HUES64 (cell line): ENCODE measurements around the gene ATP6V0A4.

Source experiments
- H3K27ac ChIP-seq: 2 replicates; pipeline ENCODE4 v1.7.0; 2013; ENCODE audit warnings: low read depth, low read length, inconsistent platforms
- H3K27me3 ChIP-seq: 2 replicates; pipeline ENCODE4 v1.6.1; 2013; ENCODE audit warnings: mild to moderate bottlenecking, low read length; ENCODE audit not compliant: insufficient read depth
- H3K36me3 ChIP-seq: 2 replicates; pipeline ENCODE4 v1.6.1; 2013; ENCODE audit warnings: mild to moderate bottlenecking, low read length; ENCODE audit not compliant: insufficient read depth
- H3K4me1 ChIP-seq: 2 replicates; pipeline ENCODE4 v1.6.1; 2013; ENCODE audit warnings: mild to moderate bottlenecking, low read length, moderate library complexity; ENCODE audit not compliant: insufficient read depth
- H3K4me3 ChIP-seq: 2 replicates; pipeline ENCODE4 v1.5.1; 2013; ENCODE audit warnings: mild to moderate bottlenecking, low read length, moderate library complexity
- H3K9ac ChIP-seq: 2 replicates; pipeline ENCODE4 v1.6.1; 2013; ENCODE audit warnings: mild to moderate bottlenecking, low read depth, low read length
- H3K9me3 ChIP-seq: 2 replicates; pipeline ENCODE4 v1.6.1; 2013; ENCODE audit warnings: low read depth, low read length; ENCODE audit not compliant: insufficient read depth
- WGBS: fragments of 150-250, 120-280 bp; methylation state at CpG from one replicate; pipeline ENCODE4 v1.1.7; 2013; ENCODE audit warnings: missing lambda C conversion rate; 5-methylcytosine and 5-hydroxymethylcytosine counted together

Gene ATP6V0A4

DNA sequence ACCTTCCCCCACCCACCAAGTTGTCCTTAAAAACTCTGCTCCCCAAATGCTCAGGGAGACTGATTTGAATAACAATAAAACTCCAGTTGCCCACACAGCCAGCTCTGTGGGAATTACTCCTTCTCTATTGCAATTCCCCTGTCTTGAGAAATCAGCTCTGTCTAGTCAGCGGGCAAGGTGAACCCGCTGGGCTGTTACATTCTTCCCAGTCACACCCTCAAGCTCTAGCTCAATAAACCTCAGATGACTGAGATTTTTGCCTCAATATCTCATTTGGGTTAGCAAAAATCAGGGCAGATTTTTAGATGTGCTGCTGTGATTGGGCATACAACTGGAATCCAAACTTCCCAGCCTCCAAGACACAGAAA is 129.8 kb downstream of the ATP6V0A4 start:
- no peaks in the 10 kb centered on the region for H3K9me3 ChIP-seq
- no peaks in the 10 kb centered on the region for H3K27me3 ChIP-seq
- H3K9ac ChIP-seq = no peak overlapping the region
- H3K36me3 ChIP-seq = no peaks in the 10 kb centered on the region
- peak overlapping the region; percentile 76; the same call in 1 of the 2 replicates for H3K27ac ChIP-seq
- WGBS = 47% methylated on average over 2 of the region's 2 CpGs
- peaks cover 37% of the 10 kb centered on the region for H3K4me1 ChIP-seq
- peak overlapping the region; percentile 4; the same call in 1 of the 2 replicates for H3K4me3 ChIP-seq

DNA sequence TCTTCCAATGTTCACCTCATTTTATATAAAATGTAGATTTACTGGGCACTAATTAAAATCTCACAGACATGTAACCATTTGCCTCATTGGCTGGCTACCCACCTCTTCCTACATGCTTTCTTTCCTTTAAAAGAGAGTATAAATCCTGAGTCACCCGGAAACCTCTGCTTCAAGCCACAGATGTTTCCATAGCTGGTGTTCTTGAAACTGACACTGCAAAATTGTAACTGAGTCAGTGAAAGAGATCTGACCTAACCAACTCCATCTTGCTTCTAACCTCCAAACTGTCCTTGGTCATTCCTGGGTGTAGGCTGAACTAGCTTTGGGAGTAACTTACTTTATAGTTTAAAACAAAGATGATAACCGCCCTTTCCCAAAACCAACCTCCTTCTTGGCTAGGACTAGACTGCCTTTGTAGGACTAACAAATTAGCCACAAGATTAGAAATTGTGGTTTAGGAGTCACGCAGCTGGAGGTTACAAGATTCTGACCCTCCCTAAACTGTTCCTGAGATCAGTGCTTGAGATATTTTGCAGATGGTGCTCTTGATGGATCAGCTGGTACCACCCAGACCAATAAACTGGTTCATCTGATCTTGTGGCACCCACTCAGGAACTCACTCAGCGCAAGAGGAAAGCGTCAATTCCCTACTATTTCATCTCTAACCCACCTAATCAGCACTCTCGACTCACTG is 130.3 kb downstream of the ATP6V0A4 start:
- Histone ChIP-seq H3K4me1 (peaks cover 42% of the 10 kb centered on the region), H3K27ac (no peak overlapping the region; the same call in 1 of the 2 replicates), H3K27me3 (no peaks in the 10 kb centered on the region), H3K4me3 (peak overlapping the region; percentile 4; the same call in 1 of the 2 replicates), H3K9me3 (no peaks in the 10 kb centered on the region), H3K9ac (no peak overlapping the region), H3K36me3 (no peaks in the 10 kb centered on the region)
- WGBS = 86% methylated on average over 5 of the region's 6 CpGs

DNA sequence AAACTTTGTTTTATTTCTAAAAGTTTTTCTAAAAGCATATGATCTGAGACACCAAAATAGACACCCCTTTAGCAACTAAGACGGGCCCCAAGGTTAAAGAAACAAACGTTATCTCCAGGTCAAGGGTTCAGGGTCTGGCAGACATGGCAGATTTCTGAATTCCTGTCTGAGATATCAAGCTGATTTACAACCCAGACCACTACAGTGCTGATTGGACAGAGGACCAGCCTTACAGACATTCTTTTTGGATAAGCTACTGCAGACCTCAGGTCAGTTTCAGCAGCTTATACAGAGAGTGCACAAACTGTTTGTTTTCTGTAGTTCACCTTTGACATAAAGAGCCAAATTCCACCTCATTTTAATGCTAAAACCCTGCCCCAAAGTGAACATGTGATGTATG is 131.6 kb downstream of the ATP6V0A4 start:
- Histone ChIP-seq H3K27me3 (no peaks in the 10 kb centered on the region), H3K4me3 (no peak overlapping the region), H3K4me1 (peaks cover 53% of the 10 kb centered on the region), H3K9ac (no peak overlapping the region), H3K27ac (no peak overlapping the region), H3K36me3 (no peaks in the 10 kb centered on the region), H3K9me3 (no peaks in the 10 kb centered on the region)
- 82% methylated on average over 2 of the region's 2 CpGs for WGBS

DNA sequence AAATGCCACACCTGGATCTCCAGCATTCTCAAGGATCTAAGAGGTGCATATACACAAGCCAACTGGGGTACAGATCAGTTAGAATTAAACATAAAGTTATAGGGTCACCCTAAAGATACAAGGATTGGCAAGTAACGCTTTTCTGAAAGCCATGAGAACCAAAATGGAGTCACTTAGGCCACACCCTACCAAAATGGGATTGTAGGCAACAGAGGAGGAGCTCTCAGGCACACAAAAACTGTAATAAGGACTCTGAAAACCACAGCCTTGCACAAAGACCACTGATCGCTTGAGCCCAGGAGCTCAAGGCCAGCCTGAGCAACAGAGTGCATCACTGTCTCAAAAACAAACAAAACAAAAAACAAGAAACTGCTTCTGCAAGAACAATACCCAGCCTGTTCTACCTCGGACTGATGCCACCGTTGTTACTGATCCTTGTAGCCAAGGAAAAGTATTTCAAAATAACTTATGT is 132.3 kb downstream of the ATP6V0A4 start:
- Histone ChIP-seq H3K4me1 (peaks cover 58% of the 10 kb centered on the region), H3K9me3 (no peaks in the 10 kb centered on the region), H3K27ac (no peak overlapping the region), H3K36me3 (no peaks in the 10 kb centered on the region), H3K4me3 (no peak overlapping the region), H3K27me3 (no peaks in the 10 kb centered on the region), H3K9ac (no peak overlapping the region)
- WGBS = 96% methylated on average over 4 of the region's 4 CpGs

DNA sequence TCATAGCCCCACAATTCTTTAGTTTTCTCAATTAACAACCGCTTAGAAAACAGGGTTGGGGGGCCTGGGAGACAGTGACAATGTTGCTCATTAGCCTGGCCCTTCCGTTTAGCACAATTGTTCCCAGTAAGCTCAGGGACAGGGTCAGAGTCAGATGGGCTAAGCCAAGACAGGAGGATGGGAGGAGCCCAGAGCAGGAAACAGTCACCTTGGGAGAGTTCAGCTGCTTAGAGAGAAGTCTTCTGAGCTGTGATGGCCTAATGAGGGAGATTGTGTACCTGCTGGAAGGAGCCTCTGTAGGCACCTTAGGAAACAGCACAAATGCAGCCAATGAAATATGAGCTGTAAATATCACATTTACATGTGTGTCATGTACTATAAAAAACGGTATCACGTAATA is 132.7 kb downstream of the ATP6V0A4 start:
- H3K4me3 ChIP-seq = no peak overlapping the region

DNA sequence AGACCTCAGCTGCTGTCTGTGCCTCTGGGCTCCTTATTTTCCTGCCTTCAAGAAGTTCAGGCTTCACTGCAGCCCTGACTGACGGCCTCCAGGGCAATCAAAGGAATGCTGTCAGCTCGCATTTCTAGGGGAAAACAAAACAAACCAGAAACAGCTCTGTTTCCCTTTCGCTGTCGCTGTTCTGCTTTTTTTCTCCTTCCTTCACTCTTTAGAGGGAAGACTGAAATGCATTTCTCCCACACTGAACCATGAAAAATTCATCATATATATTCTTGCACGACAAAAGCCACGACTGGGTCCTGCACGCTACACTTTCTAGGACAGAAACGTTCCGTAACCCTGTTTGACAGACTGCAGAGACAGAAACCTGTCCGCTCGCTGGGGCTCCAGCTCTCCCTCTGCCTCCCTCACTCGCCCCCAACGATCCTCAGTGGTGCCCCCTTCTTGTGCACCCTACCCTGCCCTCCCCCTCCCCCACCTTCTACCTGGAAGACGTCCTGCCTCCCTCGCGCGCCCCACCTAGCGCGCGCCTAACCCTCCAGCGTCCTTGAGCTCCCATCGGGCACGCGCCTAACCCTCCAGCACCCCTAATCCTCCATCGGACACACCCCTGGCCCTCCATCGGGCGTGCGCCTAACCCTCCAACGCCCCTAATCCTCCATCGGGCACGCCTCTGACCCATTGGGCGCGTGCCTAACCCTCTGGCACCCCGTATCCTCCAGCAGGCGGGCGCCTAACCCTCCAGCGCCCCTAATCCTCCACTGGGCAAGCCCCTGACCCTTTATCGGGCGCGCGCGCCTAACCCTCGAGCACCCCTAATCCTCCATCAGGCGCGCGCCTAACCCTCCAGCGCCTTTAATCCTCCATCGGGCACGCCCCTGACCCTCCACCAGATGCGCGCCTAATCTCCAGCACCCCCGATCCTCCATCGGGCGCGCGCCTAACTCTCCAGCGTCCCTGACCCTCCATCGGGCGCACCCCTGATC is 134.0 kb downstream of the ATP6V0A4 start:
- 43% methylated on average over 59 of the region's 59 CpGs for WGBS
- H3K27ac ChIP-seq = peak overlapping the region; percentile 54
- H3K27me3 ChIP-seq = no peaks in the 10 kb centered on the region
- H3K9me3 ChIP-seq = no peaks in the 10 kb centered on the region
- H3K36me3 ChIP-seq = no peaks in the 10 kb centered on the region
- H3K4me1 ChIP-seq = peaks cover 58% of the 10 kb centered on the region
- peak overlapping the region; percentile 60 for H3K4me3 ChIP-seq
- peak overlapping the region; percentile 53 for H3K9ac ChIP-seq

More for the DNA sequence above, 132.7 kb downstream of the ATP6V0A4 start:
- Histone ChIP-seq H3K9ac (no peak overlapping the region), H3K27ac (no peak overlapping the region), H3K27me3 (no peaks in the 10 kb centered on the region), H3K36me3 (no peaks in the 10 kb centered on the region), H3K4me1 (peaks cover 58% of the 10 kb centered on the region), H3K9me3 (no peaks in the 10 kb centered on the region)
- 57% methylated on average over 4 of the region's 4 CpGs for whole genome bisulfite sequencing

DNA sequence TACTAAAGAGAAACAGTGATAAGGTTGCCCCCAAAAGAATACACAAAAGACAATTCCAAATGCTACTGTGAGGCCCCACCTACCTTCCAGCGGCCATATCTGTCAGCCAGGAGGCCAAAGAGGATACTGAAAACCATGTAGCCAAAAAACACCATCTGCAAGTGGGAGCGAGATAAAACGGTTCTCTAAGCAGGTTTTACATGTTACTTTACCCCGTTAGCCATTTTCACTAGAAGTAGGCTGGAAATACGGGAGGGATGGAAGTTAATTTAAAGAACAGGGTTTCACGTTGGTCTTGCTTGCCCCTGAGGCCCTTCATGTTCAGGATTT is 135.0 kb downstream of the ATP6V0A4 start:
- Histone ChIP-seq H3K27me3 (no peaks in the 10 kb centered on the region), H3K9ac (no peak overlapping the region), H3K9me3 (peaks cover 6% of the 10 kb centered on the region; the same call in 1 of the 2 replicates), H3K4me1 (peaks cover 52% of the 10 kb centered on the region), H3K27ac (no peak overlapping the region; the same call in 1 of the 2 replicates), H3K36me3 (no peaks in the 10 kb centered on the region), H3K4me3 (no peak overlapping the region)
- 82% methylated on average over 6 of the region's 6 CpGs for WGBS

DNA sequence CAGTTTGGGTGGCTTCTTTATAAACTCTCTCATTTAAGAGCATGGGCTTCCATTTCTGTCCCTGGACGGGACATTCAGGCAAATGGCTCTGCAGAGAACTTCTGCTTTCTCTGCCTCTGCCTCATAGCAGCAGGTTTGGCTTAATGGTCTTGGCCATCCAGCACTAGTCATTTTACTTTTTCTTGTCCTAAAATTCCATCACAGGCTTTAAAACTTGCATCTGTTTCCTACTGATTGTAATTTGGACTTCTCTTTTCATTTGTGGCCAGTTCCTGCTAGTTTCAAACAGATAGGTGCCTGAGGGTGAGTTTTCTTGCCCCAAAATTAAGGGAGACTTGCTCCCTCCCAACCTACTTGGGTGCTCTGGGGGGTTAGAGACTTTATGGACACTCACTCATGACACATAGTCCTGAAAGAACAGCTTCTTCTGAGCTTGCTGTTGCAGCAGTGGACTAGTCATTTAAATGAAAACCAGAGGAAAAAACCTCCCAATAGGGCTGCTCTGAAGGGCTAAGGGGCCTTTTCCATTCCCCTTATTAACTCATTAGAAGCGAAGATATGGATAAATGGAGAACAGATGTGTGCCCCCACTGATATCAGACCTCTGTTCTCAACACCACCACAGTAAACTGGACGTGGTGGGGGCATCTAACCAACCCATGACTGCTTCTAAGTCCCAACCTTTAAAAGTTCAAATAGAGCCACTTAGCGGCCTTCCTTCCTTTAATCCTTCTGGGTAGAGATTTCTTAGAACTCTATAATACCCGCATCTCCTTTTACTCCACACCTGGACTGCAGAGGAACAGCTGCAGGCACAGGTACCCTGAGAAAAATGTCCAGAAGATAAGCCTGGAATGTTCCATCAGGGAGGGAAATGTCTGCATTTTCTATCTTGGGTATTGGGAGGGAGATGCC is 135.7 kb downstream of the ATP6V0A4 start:
- Histone ChIP-seq H3K9me3 (peaks cover 9% of the 10 kb centered on the region; the same call in 1 of the 2 replicates), H3K27ac (no peak overlapping the region), H3K4me3 (no peak overlapping the region), H3K36me3 (no peaks in the 10 kb centered on the region), H3K27me3 (no peaks in the 10 kb centered on the region), H3K9ac (no peak overlapping the region), H3K4me1 (peaks cover 47% of the 10 kb centered on the region)
- WGBS = 87% methylated on average over 4 of the region's 5 CpGs

DNA sequence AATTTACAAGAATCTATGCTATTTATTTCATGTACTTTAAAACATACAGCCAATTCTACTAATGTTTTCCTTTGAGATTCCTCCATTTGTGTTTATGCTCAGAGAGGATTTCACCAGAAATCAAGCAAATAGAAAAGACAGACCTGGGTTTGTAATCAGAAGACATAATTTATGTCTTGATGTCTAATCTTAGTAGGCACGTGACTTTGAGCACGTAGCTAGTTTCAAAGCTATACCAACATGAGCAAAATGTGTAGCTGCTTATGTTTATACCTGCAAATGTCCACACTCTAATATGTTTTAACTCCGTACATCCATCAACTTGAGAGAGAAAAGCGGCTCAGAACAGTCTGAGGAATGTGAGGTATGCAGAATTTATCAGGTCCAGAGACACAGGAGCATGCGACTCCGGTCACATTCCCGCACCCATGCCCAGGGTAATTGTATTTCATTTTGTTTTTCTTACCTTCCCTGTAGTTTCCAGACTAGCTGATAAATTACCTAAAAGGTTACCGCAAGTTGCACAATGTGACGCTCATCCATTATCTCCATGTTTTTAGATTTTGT is 136.8 kb downstream of the ATP6V0A4 start:
- Histone ChIP-seq H3K4me1 (peaks cover 35% of the 10 kb centered on the region), H3K36me3 (no peaks in the 10 kb centered on the region), H3K27ac (no peak overlapping the region), H3K27me3 (no peaks in the 10 kb centered on the region), H3K9ac (no peak overlapping the region), H3K9me3 (peaks cover 9% of the 10 kb centered on the region; the same call in 1 of the 2 replicates), H3K4me3 (no peak overlapping the region)
- WGBS = 88% methylated on average over 9 of the region's 9 CpGs

DNA sequence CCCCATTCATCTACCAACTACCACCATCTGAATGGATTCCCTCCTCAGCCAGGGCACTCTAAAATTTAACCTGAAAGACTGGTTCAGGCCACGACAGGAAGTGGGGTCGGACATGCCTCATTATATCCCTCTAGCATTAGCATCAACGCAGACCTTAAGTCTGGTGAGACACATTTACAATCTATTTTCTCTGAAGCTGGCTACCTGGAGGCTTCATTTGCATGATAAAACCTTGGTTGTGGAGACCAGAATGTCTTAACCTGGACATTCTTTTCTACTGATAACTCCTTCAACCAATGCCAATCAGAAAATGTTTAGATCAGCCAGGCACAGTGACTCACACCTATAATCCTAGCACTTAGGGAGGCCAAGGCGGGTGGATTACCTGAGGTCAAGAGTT is 139.1 kb downstream of the ATP6V0A4 start:
- Histone ChIP-seq H3K27ac (no peak overlapping the region), H3K9me3 (peaks cover 17% of the 10 kb centered on the region), H3K4me1 (peaks cover 26% of the 10 kb centered on the region), H3K36me3 (no peaks in the 10 kb centered on the region), H3K4me3 (no peak overlapping the region), H3K27me3 (no peaks in the 10 kb centered on the region), H3K9ac (no peak overlapping the region)
- 67% methylated on average over 4 of the region's 4 CpGs for WGBS
